LNCAP (cell line): Measurements from ENCODE around the gene CACNA1C.

Experiments
- CTCF ChIP-seq: fragments of 450-650 bp; IDR thresholded peaks from 2 replicates; pipeline ENCODE4 v1.5.1; 2017; ENCODE audit warnings: mild to moderate bottlenecking

CACNA1C gene

GRCh38 chr12:2411011-2411410 lies 358.2 kb downstream of the CACNA1C start:
- TF ChIP-seq CTCF, result no peak

- TF ChIP-seq CTCF, result no peak
These were observed 359.0 kb downstream of the CACNA1C start for GRCh38 chr12:2411616-2412304.

- TF ChIP-seq CTCF, result no peak
These were observed 359.5 kb downstream of the CACNA1C start for GRCh38 chr12:2412305-2412643.

GRCh38 chr12:2413301-2413700 lies 360.5 kb downstream of the CACNA1C start:
- no peak for TF ChIP-seq CTCF

- TF ChIP-seq CTCF, result no peak
These were observed 361.4 kb downstream of the CACNA1C start for GRCh38 chr12:2413999-2414792.

- TF ChIP-seq CTCF, result no peak
These were observed 362.2 kb downstream of the CACNA1C start for GRCh38 chr12:2414810-2415567.

- TF ChIP-seq CTCF, result no peak
These were observed 362.8 kb downstream of the CACNA1C start for GRCh38 chr12:2415568-2415944.
